Keratinocyte (primary cell): ENCODE results near the gene MXRA7. TPM values are rescaled to one million over a fixed set of nuclear protein-coding genes. Genes with fewer than 3 reads are reported as not detected.

ENCODE experiments used
- DNase-seq: peaks from one replicate; pipeline ENCODE4 v3.0.0-alpha.2; 2011; ENCODE audit warnings: low read depth, missing footprints, low spot score
- FAIRE-seq: peaks from 2 replicates; lab custom pipeline; 2011; peaks lifted over from hg19 to GRCh38; lab: Jason Lieb, UNC
- H2AFZ ChIP-seq: 2 replicates; pipeline ENCODE4 v1.6.0; 2012; ENCODE audit warnings: low read length, control low read depth, inconsistent platforms; ENCODE audit not compliant: control insufficient read depth
- H3K27ac ChIP-seq: 2 replicates; pipeline ENCODE4 v1.5.1; 2011; ENCODE audit warnings: low read length; ENCODE audit not compliant: control insufficient read depth, insufficient read depth
- H3K27me3 ChIP-seq: 3 replicates; pipeline ENCODE4 v1.6.0; 2011; ENCODE audit warnings: low read length; ENCODE audit not compliant: control insufficient read depth, insufficient read depth; ENCODE audit errors: extremely low read depth
- H3K36me3 ChIP-seq, 2 experiments: 2 replicates in 1 of 2; 3 replicates in 1 of 2; pipeline ENCODE4 v1.5.1; 2011; ENCODE audit warnings: low read length in 2 of 2, mild to moderate bottlenecking in 1 of 2; ENCODE audit not compliant: control insufficient read depth in 2 of 2, insufficient read depth in 2 of 2; ENCODE audit errors: extremely low read depth in 1 of 2
- H3K4me1 ChIP-seq: 3 replicates; pipeline ENCODE4 v1.5.1; 2011; ENCODE audit warnings: low read length; ENCODE audit not compliant: control insufficient read depth, insufficient read depth; ENCODE audit errors: extremely low read depth
- H3K4me2 ChIP-seq: 3 replicates; pipeline ENCODE4 v1.6.0; 2011; ENCODE audit warnings: low read depth, low read length; ENCODE audit not compliant: control insufficient read depth, insufficient read depth; ENCODE audit errors: extremely low read depth
- H3K4me3 ChIP-seq, 3 experiments: fragments of 200-600 bp in 1 of 3; sonication (generic) in 1 of 3; 2 replicates in 2 of 3; 3 replicates in 1 of 3; pipeline ENCODE4 v1.5.1; 2011 to 2016; ENCODE audit warnings: low read length in 3 of 3, mild to moderate bottlenecking in 3 of 3, control low read depth in 2 of 3, inconsistent platforms in 1 of 3, low read depth in 1 of 3, mixed read lengths in 1 of 3, mixed run types in 1 of 3, moderate library complexity in 1 of 3; ENCODE audit not compliant: control insufficient read depth in 2 of 3, insufficient read depth in 2 of 3; ENCODE audit errors: extremely low read depth in 1 of 3
- H3K79me2 ChIP-seq: 2 replicates; pipeline ENCODE4 v1.6.0; 2012; ENCODE audit warnings: low read length; ENCODE audit not compliant: control insufficient read depth, insufficient read depth
- H3K9ac ChIP-seq: 3 replicates; pipeline ENCODE4 v1.6.0; 2011; ENCODE audit warnings: low read length; ENCODE audit not compliant: control insufficient read depth, insufficient read depth; ENCODE audit errors: extremely low read depth
- H3K9me1 ChIP-seq: 3 replicates; pipeline ENCODE4 v1.6.0; 2011; ENCODE audit warnings: low read length; ENCODE audit not compliant: control insufficient read depth, insufficient read depth; ENCODE audit errors: extremely low read depth
- H3K9me3 ChIP-seq: 2 replicates; pipeline ENCODE4 v1.5.1; 2012; ENCODE audit warnings: low read depth, low read length; ENCODE audit not compliant: control insufficient read depth
- H4K20me1 ChIP-seq: 3 replicates; pipeline ENCODE4 v1.6.0; 2011; ENCODE audit warnings: low read length; ENCODE audit not compliant: control insufficient read depth, insufficient read depth; ENCODE audit errors: extremely low read depth
- CTCF ChIP-seq, 3 experiments: IDR thresholded peaks in 1 of 3; conservative IDR thresholded peaks in 1 of 3; optimal IDR thresholded peaks in 1 of 3; 2 replicates in 2 of 3; 3 replicates in 1 of 3; pipeline versions ENCODE3 to v1.5.1; 2011; ENCODE audit warnings: low read length in 3 of 3, mild to moderate bottlenecking in 3 of 3, moderate library complexity in 2 of 3, control low read depth in 1 of 3, inconsistent platforms in 1 of 3; ENCODE audit not compliant: insufficient read depth in 2 of 3; ENCODE audit errors: extremely low read depth in 1 of 3
- EZH2 ChIP-seq: IDR thresholded peaks from one replicate; pipeline ENCODE4 v1.6.1; 2012; ENCODE audit warnings: inconsistent platforms, mild to moderate bottlenecking, low read length, moderate library complexity
- dilution Hi-C: fragments of 300-500 bp; cut with MboI; formaldehyde crosslinking; loops from one replicate; pipeline ENCODE4 v1.7.0; 2020; ENCODE audit warnings: low sequenced_read_pairs; ENCODE audit not compliant: extremely low pct_ligation_motif_present
- polyA minus RNA-seq, 3 experiments: library from RNA; depleted of rRNA, polyadenylated mRNA; stranded (reverse); fragments of >200 nt; gene quantifications; 1 replicate in 1 of 3; 2 replicates in 1 of 3; 3 replicates in 1 of 3; pipeline ENCODE4 v1.2.3, GENCODE V29; 2011
- polyA plus RNA-seq, 5 experiments: library from polyadenylated mRNA; depleted of rRNA in 3 of 5; stranded (reverse) in 3 of 5; stranded (forward) in 1 of 5; unstranded in 1 of 5; fragments of >200 nt; gene quantifications; 1 replicate in 1 of 5; 2 replicates in 3 of 5; 3 replicates in 1 of 5; pipeline versions ENCODE4 v1.2.1 to v1.2.3, GENCODE V29; 2011 to 2012; ENCODE audit warnings: missing spikeins in 2 of 5, low read depth in 1 of 5, low replicate concordance in 1 of 5

MXRA7 gene
- polyA plus RNA-seq = 113 to 118 TPM (median 114 TPM) in 3 replicates
- polyA plus RNA-seq (2011; ENCODE audit: low read depth) = 33.4 TPM
- 123 and 172 TPM in 2 replicates for polyA plus RNA-seq (2011; cell fraction: cytosol; rRNA removed)
- 70.8 and 71.4 TPM in 2 replicates for polyA plus RNA-seq (2011; cell fraction: nucleus; rRNA removed)
- 85.9 and 96.7 TPM in 2 replicates for polyA plus RNA-seq (2012; ENCODE audit: low replicate concordance)
- polyA minus RNA-seq = 64.9 to 161 TPM (median 87.3 TPM) in 3 replicates
- 82.7 TPM for polyA minus RNA-seq (2011; cell fraction: cytosol; rRNA and poly(A)+ RNA removed)
- 21.7 and 52.1 TPM in 2 replicates for polyA minus RNA-seq (2011; cell fraction: nucleus; rRNA and poly(A)+ RNA removed)

GRCh38 chr17:76710863-76711611 is at the start of gene MXRA7:
Gene MXRA7 (minus strand): TSS chr17:76710965. CDS start chr17:76710946, 19 bp downstream.
- no peak for DNase-seq
- Histone ChIP-seq H3K4me2 (peak within 1 kb of the TSS; percentile 93), H4K20me1 (no peaks in the 10 kb centered on the region), H3K4me1 (peaks cover 22% of the 10 kb centered on the region), H2AFZ (peak within 1 kb of the TSS; percentile 64), H3K36me3 (peaks cover 10 to 25% of the 10 kb centered on the region in 2 experiments), H3K9ac (peak within 1 kb of the TSS; percentile 76), H3K4me3 (peak within 1 kb of the TSS; percentile 70 to 75 (median 74)), H3K27me3 (no peaks in the 10 kb centered on the region), H3K79me2 (peaks cover 38% of the 10 kb centered on the region), H3K27ac (peak within 1 kb of the TSS; percentile 70), H3K9me1 (no peaks in the 10 kb centered on the region), H3K9me3 (no peaks in the 10 kb centered on the region)
- FAIRE-seq = no peak
- dilution Hi-C loops = no loop called here
- TF ChIP-seq EZH2 = no peak
- no peak for TF ChIP-seq CTCF (optimal IDR thresholded peaks at IDR 0.05 in 1 of 3, IDR thresholded peaks at IDR 0.05 in 1 of 3, conservative IDR thresholded peaks at IDR 0.05 in 1 of 3; ENCODE audit: extremely low read depth in 1 of 3, insufficient read depth in 2 of 3, low read length in 3 of 3)

GRCh38 chr17:76758570-76758969 is 47.8 kb upstream of the MXRA7 start:
- no peak for DNase-seq
- Histone ChIP-seq H3K27me3 (no peaks in the 10 kb centered on the region), H3K79me2 (no peaks in the 10 kb centered on the region), H4K20me1 (no peaks in the 10 kb centered on the region), H3K4me2 (no peak overlapping the region), H2AFZ (no peak overlapping the region), H3K9me1 (no peaks in the 10 kb centered on the region), H3K4me1 (peaks cover 14% of the 10 kb centered on the region), H3K4me3 (no peak overlapping the region), H3K27ac (no peak overlapping the region), H3K9ac (no peak overlapping the region), H3K9me3 (no peaks in the 10 kb centered on the region), H3K36me3 (no peaks in the 10 kb centered on the region)
- no peak for FAIRE-seq
- dilution Hi-C loops = no loop called here
- TF ChIP-seq CTCF (optimal IDR thresholded peaks at IDR 0.05 in 1 of 3, IDR thresholded peaks at IDR 0.05 in 1 of 3, conservative IDR thresholded peaks at IDR 0.05 in 1 of 3; ENCODE audit: extremely low read depth in 1 of 3, insufficient read depth in 2 of 3, low read length in 3 of 3) = no peak
- no peak for TF ChIP-seq EZH2
